Measurements from ENCODE around the gene MYL6. TPM values are rescaled to one million over a fixed set of nuclear protein-coding genes. Genes with fewer than 3 reads are reported as not detected.

The MYL6 gene
- polyA plus RNA-seq, 1 donor from 2014 or later: 3,234 TPM

- H4K20me1 ChIP-seq (ENCODE audit: insufficient read depth): no peaks in the 10 kb centered on the region
- H3K4me3 ChIP-seq (ENCODE audit: low read length): peak overlapping the region; percentile 76
- H3K36me3 ChIP-seq (ENCODE audit: insufficient read depth, low read length): no peaks in the 10 kb centered on the region
- H3K27ac ChIP-seq (ENCODE audit: low read length): no peak overlapping the region
- H3K4me2 ChIP-seq (ENCODE audit: low read length): peak overlapping the region; percentile 70
- H3K9me3 ChIP-seq (ENCODE audit: low read length): no peaks in the 10 kb centered on the region
- TF ChIP-seq POLR2AphosphoS5 (IDR thresholded peaks at IDR 0.05): no peak
- no peak for TF ChIP-seq RAD21 (conservative IDR thresholded peaks at IDR 0.05)
- no peak for TF ChIP-seq SMC3 (conservative IDR thresholded peaks at IDR 0.05; ENCODE audit: poor library complexity)
- TF ChIP-seq TAF1 (IDR thresholded peaks at IDR 0.05; ENCODE audit: low read depth): no peak
- no peak for TF ChIP-seq MXI1 (conservative IDR thresholded peaks at IDR 0.05; ENCODE audit: poor library complexity, severe bottlenecking)
- no peaks in the 10 kb centered on the region for H3F3A ChIP-seq (ENCODE audit: insufficient read depth, low read length, poor library complexity, severe bottlenecking)
- H3K27me3 ChIP-seq (ENCODE audit: insufficient read depth, low read depth, low read length): no peaks in the 10 kb centered on the region
- no peaks in the 10 kb centered on the region for H3K79me2 ChIP-seq (replicated peaks; ENCODE audit: insufficient read depth, low read length)
- H3K9me2 ChIP-seq (ENCODE audit: insufficient read depth, low read length): no peaks in the 10 kb centered on the region
- no peak overlapping the region for H2AFZ ChIP-seq (ENCODE audit: low read depth, low read length)
- H3K9ac ChIP-seq (ENCODE audit: low read length): peak overlapping the region; percentile 19
Observed at GRCh38 chr12:56127485-56127887, 30.7 kb upstream of the MYL6 start.

GRCh38 chr12:56127888-56128669 lies 30.1 kb upstream of the MYL6 start, which contains the start of gene ESYT1:
ESYT1 (plus strand) TSS chr12:56128267; CDS start chr12:56128320, 53 bp downstream.
- TF ChIP-seq MXI1 (conservative IDR thresholded peaks at IDR 0.05; ENCODE audit: poor library complexity, severe bottlenecking): peak; percentile 73
- no peak for TF ChIP-seq SMC3 (conservative IDR thresholded peaks at IDR 0.05; ENCODE audit: poor library complexity)
- no peak for TF ChIP-seq EZH2 (IDR thresholded peaks at IDR 0.05; ENCODE audit: borderline replicate concordance, insufficient read depth, low read length, poor library complexity, severe bottlenecking)
- TF ChIP-seq CTCF (IDR thresholded peaks at IDR 0.05; ENCODE audit: poor library complexity, severe bottlenecking): no peak
- peak; percentile 72 for TF ChIP-seq REST (IDR thresholded peaks at IDR 0.05; ENCODE audit: borderline replicate concordance)
- no peak for TF ChIP-seq TAF1 (IDR thresholded peaks at IDR 0.05; ENCODE audit: low read depth)
- peak; percentile 14 for TF ChIP-seq RAD21 (conservative IDR thresholded peaks at IDR 0.05)
- TF ChIP-seq POLR2AphosphoS5 (IDR thresholded peaks at IDR 0.05): peak; percentile 81
- peak; percentile 10 for TF ChIP-seq EP300 (conservative IDR thresholded peaks at IDR 0.05; ENCODE audit: poor library complexity, severe bottlenecking)
- H3K9ac ChIP-seq (ENCODE audit: low read length): peak within 1 kb of the TSS; percentile 80
- H3K27me3 ChIP-seq (ENCODE audit: insufficient read depth, low read depth, low read length): no peaks in the 10 kb centered on the region
- H2AFZ ChIP-seq (ENCODE audit: low read depth, low read length): peak within 1 kb of the TSS; percentile 59
- peak within 1 kb of the TSS; percentile 76 for H3K4me3 ChIP-seq (ENCODE audit: low read length)
- H3K27ac ChIP-seq (ENCODE audit: low read length): peak within 1 kb of the TSS; percentile 57
- no peaks in the 10 kb centered on the region for H3K79me2 ChIP-seq (replicated peaks; ENCODE audit: insufficient read depth, low read length)
- no peaks in the 10 kb centered on the region for H3K9me3 ChIP-seq (ENCODE audit: low read length)
- H3K36me3 ChIP-seq (ENCODE audit: insufficient read depth, low read length): no peaks in the 10 kb centered on the region
- no peaks in the 10 kb centered on the region for H3F3A ChIP-seq (ENCODE audit: insufficient read depth, low read length, poor library complexity, severe bottlenecking)
- H3K4me2 ChIP-seq (ENCODE audit: low read length): peak within 1 kb of the TSS; percentile 74
- H4K20me1 ChIP-seq (ENCODE audit: insufficient read depth): no peaks in the 10 kb centered on the region
- H3K9me2 ChIP-seq (ENCODE audit: insufficient read depth, low read length): no peaks in the 10 kb centered on the region
